Astrocyte (in vitro differentiated cells and primary cell): ENCODE data around the gene TRIO. TPM values are rescaled to one million over a fixed set of nuclear protein-coding genes. Genes with fewer than 3 reads are reported as not detected.

Source experiments
- DNase-seq: peaks from one replicate; pipeline ENCODE4 v3.0.0-alpha.2; 2010; ENCODE audit warnings: low read depth
- FAIRE-seq: peaks from 2 replicates; lab custom pipeline; 2011; peaks lifted over from hg19 to GRCh38; lab: Jason Lieb, UNC
- H2AFZ ChIP-seq: 2 replicates; pipeline ENCODE4 v1.6.0; 2012; ENCODE audit warnings: low read depth, low read length, inconsistent platforms
- H3K27ac ChIP-seq: 2 replicates; pipeline ENCODE4 v1.5.1; 2011; ENCODE audit warnings: low read depth, low read length, inconsistent platforms
- H3K27me3 ChIP-seq: 2 replicates; pipeline ENCODE4 v1.6.0; 2011; ENCODE audit warnings: low read length, inconsistent platforms; ENCODE audit not compliant: insufficient read depth
- H3K36me3 ChIP-seq: 2 replicates; pipeline ENCODE4 v1.5.1; 2011; ENCODE audit warnings: low read length, inconsistent platforms; ENCODE audit not compliant: insufficient read depth
- H3K4me1 ChIP-seq: 2 replicates; pipeline ENCODE4 v1.5.1; 2011; ENCODE audit warnings: low read length, inconsistent platforms; ENCODE audit not compliant: insufficient read depth
- H3K4me2 ChIP-seq: 2 replicates; pipeline ENCODE4 v1.6.0; 2012; ENCODE audit warnings: low read length, inconsistent platforms
- H3K4me3 ChIP-seq: 2 replicates; pipeline ENCODE4 v1.5.1; 2011; ENCODE audit warnings: low read depth, mild to moderate bottlenecking, low read length, inconsistent platforms; ENCODE audit not compliant: insufficient read depth
- H3K79me2 ChIP-seq: 2 replicates; pipeline ENCODE4 v1.6.0; 2012; ENCODE audit warnings: mild to moderate bottlenecking, low read length, inconsistent platforms; ENCODE audit not compliant: insufficient read depth
- H3K9ac ChIP-seq: 2 replicates; pipeline ENCODE4 v1.6.0; 2012; ENCODE audit warnings: mild to moderate bottlenecking, low read length, inconsistent platforms
- H3K9me3 ChIP-seq: 2 replicates; pipeline ENCODE4 v1.5.1; 2012; ENCODE audit warnings: low read depth, mild to moderate bottlenecking, low read length, inconsistent platforms; ENCODE audit not compliant: insufficient read depth
- H4K20me1 ChIP-seq: 2 replicates; pipeline ENCODE4 v1.6.0; 2012; ENCODE audit warnings: low read length, inconsistent platforms; ENCODE audit not compliant: insufficient read depth
- H3K27ac Mint-ChIP-seq: one replicate; pipeline ENCODE4 v1.8.0; 2021; ENCODE audit warnings: mild to moderate bottlenecking, mixed read lengths; ENCODE audit not compliant: unreplicated experiment
- H3K27me3 Mint-ChIP-seq: one replicate; pipeline ENCODE4 v1.8.0; 2021; ENCODE audit warnings: low read depth, mixed read lengths; ENCODE audit not compliant: unreplicated experiment
- H3K36me3 Mint-ChIP-seq: one replicate; pipeline ENCODE4 v1.8.0; 2021; ENCODE audit warnings: low read depth, mixed read lengths; ENCODE audit not compliant: unreplicated experiment
- H3K4me1 Mint-ChIP-seq: one replicate; pipeline ENCODE4 v1.8.0; 2021; ENCODE audit warnings: low read depth, mixed read lengths; ENCODE audit not compliant: unreplicated experiment
- H3K4me3 Mint-ChIP-seq: one replicate; pipeline ENCODE4 v1.8.0; 2021; ENCODE audit warnings: mild to moderate bottlenecking, moderate library complexity, mixed read lengths; ENCODE audit not compliant: unreplicated experiment
- H3K9me3 Mint-ChIP-seq: one replicate; pipeline ENCODE4 v1.8.0; 2021; ENCODE audit warnings: mild to moderate bottlenecking, mixed read lengths; ENCODE audit not compliant: unreplicated experiment
- CTCF ChIP-seq: IDR thresholded peaks from 2 replicates; pipeline ENCODE4 v1.5.1; 2011; ENCODE audit warnings: low read depth, mild to moderate bottlenecking, inconsistent platforms, low read length, moderate library complexity; ENCODE audit not compliant: insufficient read depth
- EZH2 ChIP-seq: IDR thresholded peaks from 2 replicates; pipeline ENCODE4 v1.6.1; 2012; ENCODE audit warnings: mild to moderate bottlenecking, low read length, inconsistent platforms; ENCODE audit not compliant: insufficient read depth
- total RNA-seq: library from RNA; stranded (reverse); gene quantifications from 2 replicates; pipeline ENCODE4 v1.2.1, GENCODE V29; 2021

Gene TRIO
- total RNA-seq, 1 donor from 2014 or later: 347 TPM

- no peak for FAIRE-seq
- H3K4me3 ChIP-seq: no peak overlapping the region
- H3K4me2 ChIP-seq: no peak overlapping the region
- peaks cover 64% of the 10 kb centered on the region for H4K20me1 ChIP-seq
- no peak for TF ChIP-seq CTCF
- no peak for TF ChIP-seq EZH2
- no peak overlapping the region for H3K27ac ChIP-seq
- peaks cover 15% of the 10 kb centered on the region for H3K36me3 Mint-ChIP-seq
- no peak overlapping the region for H3K9ac ChIP-seq
- H3K27ac Mint-ChIP-seq: no peak overlapping the region
- peak overlapping the region; percentile 58 for H3K4me3 Mint-ChIP-seq
- peaks cover 46% of the 10 kb centered on the region for H3K36me3 ChIP-seq
- no peaks in the 10 kb centered on the region for H3K9me3 Mint-ChIP-seq
- no peak overlapping the region for H2AFZ ChIP-seq
- no peaks in the 10 kb centered on the region for H3K27me3 Mint-ChIP-seq
- no peaks in the 10 kb centered on the region for H3K9me3 ChIP-seq
- peaks cover 54% of the 10 kb centered on the region for H3K4me1 Mint-ChIP-seq
- H3K79me2 ChIP-seq: peaks cover 99% of the 10 kb centered on the region
- H3K4me1 ChIP-seq: peaks cover 9% of the 10 kb centered on the region
- no peaks in the 10 kb centered on the region for H3K27me3 ChIP-seq
- DNase-seq: no peak
Measured at GRCh38 chr5:14276380-14276779, 133.2 kb downstream of the TRIO start.

GRCh38 chr5:14277385-14278320 is 134.5 kb downstream of the TRIO start:
- no peak overlapping the region for H3K4me3 ChIP-seq
- peaks cover 41% of the 10 kb centered on the region for H3K36me3 ChIP-seq
- peaks cover 99% of the 10 kb centered on the region for H3K79me2 ChIP-seq
- no peak overlapping the region for H3K4me3 Mint-ChIP-seq
- no peaks in the 10 kb centered on the region for H3K9me3 Mint-ChIP-seq
- no peaks in the 10 kb centered on the region for H3K27me3 Mint-ChIP-seq
- FAIRE-seq: no peak
- H3K4me2 ChIP-seq: no peak overlapping the region
- H3K9me3 ChIP-seq: no peaks in the 10 kb centered on the region
- H3K27ac ChIP-seq: peak overlapping the region; percentile 2
- H3K9ac ChIP-seq: no peak overlapping the region
- H3K27ac Mint-ChIP-seq: peak overlapping the region; percentile 30
- H3K36me3 Mint-ChIP-seq: peaks cover 20% of the 10 kb centered on the region
- peaks cover 73% of the 10 kb centered on the region for H4K20me1 ChIP-seq
- no peaks in the 10 kb centered on the region for H3K27me3 ChIP-seq
- TF ChIP-seq EZH2 (no peak), CTCF (no peak)
- H2AFZ ChIP-seq: no peak overlapping the region
- no peak for DNase-seq
- H3K4me1 ChIP-seq: peaks cover 9% of the 10 kb centered on the region
- H3K4me1 Mint-ChIP-seq: peaks cover 57% of the 10 kb centered on the region
